Placental pericyte (primary cell): ENCODE results near the gene DYRK2. TPM values are rescaled to one million over a fixed set of nuclear protein-coding genes. Genes with fewer than 3 reads are reported as not detected.

Experiments
- total RNA-seq: library from RNA; depleted of rRNA; stranded (reverse); fragments of >200 nt; gene quantifications from 2 replicates; pipeline ENCODE4 v1.2.3, GENCODE V29; 2012

The DYRK2 gene
- 17.5 and 35.6 TPM in 2 replicates for total RNA-seq

GRCh38 chr12:67648521-67649260 is at the start of gene DYRK2:
Gene DYRK2 (plus strand): TSS chr12:67648745. CDS start chr12:67649134, 389 bp downstream.

